ENCODE results near the gene PKD2. TPM values are rescaled to one million over a fixed set of nuclear protein-coding genes. Genes with fewer than 3 reads are reported as not detected.

Gene PKD2
- total RNA-seq, 1 donor from 2014 or later, result 40.4 TPM

- H3K4me2 ChIP-seq, result no peak overlapping the region
- H3K4me3 ChIP-seq, result no peak overlapping the region
- no peaks in the 10 kb centered on the region for H3K9me3 ChIP-seq (ENCODE audit: low read depth)
- H3K27ac ChIP-seq, result no peak overlapping the region
- H4K20me1 ChIP-seq (ENCODE audit: low read depth), result peaks cover 75% of the 10 kb centered on the region
- Mint-ChIP-seq H3K27ac (no peak overlapping the region), H3K4me1 (peaks cover 33% of the 10 kb centered on the region), H3K9me3 (peaks cover 3% of the 10 kb centered on the region), H3K36me3 (peaks cover 33% of the 10 kb centered on the region), H3K27me3 (ENCODE audit: insufficient read depth, low read depth) (peaks cover 3% of the 10 kb centered on the region), H3K4me3 (no peak overlapping the region)
- no peak overlapping the region for H2AFZ ChIP-seq (replicated peaks)
- no peaks in the 10 kb centered on the region for H3K36me3 ChIP-seq
- no peak for DNase-seq (ENCODE audit: low spot score)
- H3F3A ChIP-seq (ENCODE audit: low read depth), result no peaks in the 10 kb centered on the region
- H3K9ac ChIP-seq, result no peak overlapping the region
- TF ChIP-seq, protein P1, sequence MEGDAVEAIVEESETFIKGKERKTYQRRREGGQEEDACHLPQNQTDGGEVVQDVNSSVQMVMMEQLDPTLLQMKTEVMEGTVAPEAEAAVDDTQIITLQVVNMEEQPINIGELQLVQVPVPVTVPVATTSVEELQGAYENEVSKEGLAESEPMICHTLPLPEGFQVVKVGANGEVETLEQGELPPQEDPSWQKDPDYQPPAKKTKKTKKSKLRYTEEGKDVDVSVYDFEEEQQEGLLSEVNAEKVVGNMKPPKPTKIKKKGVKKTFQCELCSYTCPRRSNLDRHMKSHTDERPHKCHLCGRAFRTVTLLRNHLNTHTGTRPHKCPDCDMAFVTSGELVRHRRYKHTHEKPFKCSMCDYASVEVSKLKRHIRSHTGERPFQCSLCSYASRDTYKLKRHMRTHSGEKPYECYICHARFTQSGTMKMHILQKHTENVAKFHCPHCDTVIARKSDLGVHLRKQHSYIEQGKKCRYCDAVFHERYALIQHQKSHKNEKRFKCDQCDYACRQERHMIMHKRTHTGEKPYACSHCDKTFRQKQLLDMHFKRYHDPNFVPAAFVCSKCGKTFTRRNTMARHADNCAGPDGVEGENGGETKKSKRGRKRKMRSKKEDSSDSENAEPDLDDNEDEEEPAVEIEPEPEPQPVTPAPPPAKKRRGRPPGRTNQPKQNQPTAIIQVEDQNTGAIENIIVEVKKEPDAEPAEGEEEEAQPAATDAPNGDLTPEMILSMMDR (IDR thresholded peaks at IDR 0.05), result no peak
- no peak for TF ChIP-seq EZH2phosphoT487 (IDR thresholded peaks at IDR 0.05)
- no peak for TF ChIP-seq EZH2 (IDR thresholded peaks at IDR 0.05)
- H3K79me2 ChIP-seq (ENCODE audit: low read depth), result peaks cover 100% of the 10 kb centered on the region
- H3K4me1 ChIP-seq, result peaks cover 25% of the 10 kb centered on the region
- H3K27me3 ChIP-seq, result no peaks in the 10 kb centered on the region
Observed at GRCh38 chr4:88014386-88014905, 7.0 kb downstream of the PKD2 start.

DNA sequence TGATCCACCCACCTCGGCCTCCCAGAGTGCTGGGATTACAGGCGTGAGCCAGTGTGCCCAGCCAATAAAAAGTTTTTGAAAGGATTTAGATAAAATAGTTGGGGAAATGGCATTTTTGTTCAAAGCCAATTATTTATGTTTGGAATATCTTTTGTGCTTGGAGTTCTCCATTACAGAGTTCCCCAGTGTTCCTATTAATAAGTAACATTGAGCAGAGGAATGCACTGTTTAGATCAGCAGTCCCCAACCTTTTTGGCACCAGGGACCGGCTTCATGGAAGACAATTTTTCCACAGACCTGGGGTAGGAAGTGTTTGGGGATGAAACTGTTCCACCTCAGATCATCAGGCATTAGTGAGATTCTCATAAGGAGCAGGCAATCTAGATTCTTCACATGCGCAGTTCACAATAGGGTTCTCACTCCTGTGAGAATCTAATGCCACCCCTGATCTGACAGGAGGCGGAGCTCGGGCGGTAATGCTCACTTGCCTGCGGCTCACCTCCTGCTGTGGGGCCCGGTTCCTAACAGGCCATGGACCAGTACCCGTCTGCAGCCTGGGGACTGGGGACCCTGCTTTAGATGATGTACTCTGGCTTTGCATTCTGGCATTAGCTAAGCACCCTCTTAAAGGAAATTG, 8.3 kb downstream of the PKD2 start:
- TF ChIP-seq EZH2 (IDR thresholded peaks at IDR 0.05), result no peak
- TF ChIP-seq, protein P1 (IDR thresholded peaks at IDR 0.05), result no peak
- Mint-ChIP-seq H3K27me3 (ENCODE audit: insufficient read depth, low read depth) (peaks cover 3% of the 10 kb centered on the region), H3K4me3 (no peak overlapping the region), H3K4me1 (peaks cover 26% of the 10 kb centered on the region), H3K27ac (no peak overlapping the region), H3K36me3 (peaks cover 40% of the 10 kb centered on the region), H3K9me3 (peaks cover 3% of the 10 kb centered on the region)
- no peak overlapping the region for H3K9ac ChIP-seq
- no peaks in the 10 kb centered on the region for H3F3A ChIP-seq (ENCODE audit: low read depth)
- H3K9me3 ChIP-seq (ENCODE audit: low read depth), result no peaks in the 10 kb centered on the region
- H4K20me1 ChIP-seq (ENCODE audit: low read depth), result peaks cover 73% of the 10 kb centered on the region
- no peak overlapping the region for H3K4me3 ChIP-seq
- H2AFZ ChIP-seq (replicated peaks), result no peak overlapping the region
- H3K27me3 ChIP-seq, result no peaks in the 10 kb centered on the region
- no peak overlapping the region for H3K4me2 ChIP-seq
- peaks cover 12% of the 10 kb centered on the region for H3K4me1 ChIP-seq
- H3K27ac ChIP-seq, result no peak overlapping the region
- DNase-seq (ENCODE audit: low spot score), result no peak
- no peaks in the 10 kb centered on the region for H3K36me3 ChIP-seq
- H3K79me2 ChIP-seq (ENCODE audit: low read depth), result peaks cover 99% of the 10 kb centered on the region

DNA sequence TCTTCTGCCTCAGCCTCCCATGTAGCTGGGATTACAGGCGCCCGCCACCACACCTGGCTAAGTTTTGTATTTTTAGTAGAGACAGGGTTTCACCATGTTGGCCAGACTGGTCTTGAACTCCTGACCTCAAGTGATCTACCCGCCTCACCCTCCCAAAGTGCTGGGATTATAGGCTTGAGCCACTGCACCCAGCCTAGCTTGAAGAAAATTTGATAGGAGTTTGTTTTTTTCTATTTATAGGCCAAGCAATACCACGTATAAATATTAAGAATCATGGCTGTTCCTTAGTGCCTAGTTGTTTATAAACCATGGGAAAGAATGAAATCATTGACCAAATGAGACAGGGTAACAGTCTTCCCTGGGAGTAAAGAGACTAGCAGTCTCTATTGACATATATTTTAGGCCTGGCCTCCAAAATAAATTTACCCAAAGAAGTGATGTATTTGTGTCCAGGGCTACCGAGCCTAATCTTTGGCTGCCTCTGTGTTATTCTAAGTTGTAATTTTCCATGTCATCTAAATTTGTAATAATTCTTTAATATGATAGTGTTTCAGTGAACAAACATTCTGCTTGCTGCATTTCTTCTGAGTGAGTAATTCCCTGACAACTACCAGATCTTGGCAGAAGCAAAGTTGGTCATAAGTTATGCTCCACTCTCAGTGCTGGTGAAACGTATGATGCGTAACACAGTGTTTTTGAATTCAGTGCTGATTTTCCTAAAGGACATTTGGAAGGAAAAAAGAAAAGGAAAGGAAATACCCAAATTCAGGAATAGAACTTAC, 10.3 kb downstream of the PKD2 start:
- H3K27me3 Mint-ChIP-seq (ENCODE audit: insufficient read depth, low read depth), result peaks cover 3% of the 10 kb centered on the region
- H3K4me2 ChIP-seq, result no peak overlapping the region
- H3K36me3 ChIP-seq, result peaks cover 7% of the 10 kb centered on the region
- H3K4me1 ChIP-seq, result peaks cover 4% of the 10 kb centered on the region
- no peaks in the 10 kb centered on the region for H3K27me3 ChIP-seq
- peaks cover 53% of the 10 kb centered on the region for H4K20me1 ChIP-seq (ENCODE audit: low read depth)
- no peak overlapping the region for H2AFZ ChIP-seq (replicated peaks)
- H3K9me3 Mint-ChIP-seq, result peaks cover 3% of the 10 kb centered on the region
- no peak for DNase-seq (ENCODE audit: low spot score)
- H3K4me3 ChIP-seq, result no peak overlapping the region
- no peak overlapping the region for H3K4me3 Mint-ChIP-seq
- peaks cover 88% of the 10 kb centered on the region for H3K79me2 ChIP-seq (ENCODE audit: low read depth)
- H3K9me3 ChIP-seq (ENCODE audit: low read depth), result no peaks in the 10 kb centered on the region
- no peak overlapping the region for H3K27ac Mint-ChIP-seq
- no peak overlapping the region for H3K27ac ChIP-seq
- peaks cover 12% of the 10 kb centered on the region for H3K4me1 Mint-ChIP-seq
- no peak for TF ChIP-seq EZH2 (IDR thresholded peaks at IDR 0.05)
- TF ChIP-seq, protein P1 (IDR thresholded peaks at IDR 0.05), result no peak
- TF ChIP-seq EZH2phosphoT487 (IDR thresholded peaks at IDR 0.05), result no peak
- H3K36me3 Mint-ChIP-seq, result peaks cover 47% of the 10 kb centered on the region
- no peaks in the 10 kb centered on the region for H3F3A ChIP-seq (ENCODE audit: low read depth)
- no peak overlapping the region for H3K9ac ChIP-seq

Measured in neural progenitor cell (in vitro differentiated cells).